Measurements from ENCODE around the gene HSPD1.

DNA sequence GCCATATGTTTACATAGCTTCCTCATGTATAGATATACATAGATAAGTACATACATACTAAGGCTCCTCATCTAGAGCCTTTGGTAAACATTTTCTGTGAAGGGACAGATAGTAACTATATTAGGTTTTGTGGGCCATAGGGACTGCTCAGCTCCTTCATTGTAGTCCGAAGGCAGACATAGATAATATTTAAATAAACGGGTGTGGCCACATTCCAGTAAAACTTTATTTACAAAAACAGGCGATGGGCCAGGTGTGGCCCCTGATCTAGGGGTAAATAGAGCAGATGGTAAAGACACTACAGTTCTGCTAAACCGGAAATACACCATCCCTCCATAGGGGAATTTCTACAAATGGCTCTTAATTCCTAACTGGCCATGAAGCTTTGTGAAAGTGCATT lies 39.0 kb downstream of the HSPD1 start:
- TF ChIP-seq, protein P1, sequence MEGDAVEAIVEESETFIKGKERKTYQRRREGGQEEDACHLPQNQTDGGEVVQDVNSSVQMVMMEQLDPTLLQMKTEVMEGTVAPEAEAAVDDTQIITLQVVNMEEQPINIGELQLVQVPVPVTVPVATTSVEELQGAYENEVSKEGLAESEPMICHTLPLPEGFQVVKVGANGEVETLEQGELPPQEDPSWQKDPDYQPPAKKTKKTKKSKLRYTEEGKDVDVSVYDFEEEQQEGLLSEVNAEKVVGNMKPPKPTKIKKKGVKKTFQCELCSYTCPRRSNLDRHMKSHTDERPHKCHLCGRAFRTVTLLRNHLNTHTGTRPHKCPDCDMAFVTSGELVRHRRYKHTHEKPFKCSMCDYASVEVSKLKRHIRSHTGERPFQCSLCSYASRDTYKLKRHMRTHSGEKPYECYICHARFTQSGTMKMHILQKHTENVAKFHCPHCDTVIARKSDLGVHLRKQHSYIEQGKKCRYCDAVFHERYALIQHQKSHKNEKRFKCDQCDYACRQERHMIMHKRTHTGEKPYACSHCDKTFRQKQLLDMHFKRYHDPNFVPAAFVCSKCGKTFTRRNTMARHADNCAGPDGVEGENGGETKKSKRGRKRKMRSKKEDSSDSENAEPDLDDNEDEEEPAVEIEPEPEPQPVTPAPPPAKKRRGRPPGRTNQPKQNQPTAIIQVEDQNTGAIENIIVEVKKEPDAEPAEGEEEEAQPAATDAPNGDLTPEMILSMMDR (IDR thresholded peaks at IDR 0.05), result no peak
- no peak for TF ChIP-seq POLR2A (IDR thresholded peaks at IDR 0.05)

Measured in ovary (tissue), 3 donors.